Colonic mucosa (tissue), 4 donors: ENCODE results near the gene SLC12A3. TPM values are rescaled to one million over a fixed set of nuclear protein-coding genes. Genes with fewer than 3 reads are reported as not detected.

Experiments
- DNase-seq: peaks from one replicate; pipeline ENCODE4 v3.0.0-alpha.2; 2020
- H3K27ac ChIP-seq: fragments of 200-600 bp; one replicate; pipeline ENCODE4 v1.8.0; 2021
- H3K27me3 ChIP-seq: fragments of 200-600 bp; one replicate; pipeline ENCODE4 v1.8.0; 2021
- H3K36me3 ChIP-seq: fragments of 200-600 bp; one replicate; pipeline ENCODE4 v1.8.0; 2021
- H3K4me1 ChIP-seq: fragments of 200-600 bp; one replicate; pipeline ENCODE4 v1.8.0; 2021; ENCODE audit warnings: mild to moderate bottlenecking
- H3K4me3 ChIP-seq: fragments of 200-600 bp; one replicate; pipeline ENCODE4 v1.8.0; 2021
- H3K9ac ChIP-seq, 2 donors: one replicate each; pipeline ENCODE4 v1.7.0; 2013; ENCODE audit warnings: control low read depth in 2 of 2, low read depth in 2 of 2, low read length in 2 of 2
- H3K9me3 ChIP-seq: fragments of 200-600 bp; one replicate; pipeline ENCODE4 v1.8.0; 2021
- CTCF ChIP-seq: fragments of 200-600 bp; IDR thresholded peaks from one replicate; pipeline ENCODE4 v1.8.0; 2022; ENCODE audit warnings: antibody characterized with exemption, mild to moderate bottlenecking
- intact Hi-C: fragments of 100-400 bp; cut with DNase I; formaldehyde crosslinking; loops from one replicate; pipeline ENCODE4 v1.14.1; 2022
- total RNA-seq, 2 donors: library from RNA; stranded (reverse); fragmentation: NEBNext Ultra II Directional in 1 of 2; extraction: Animal tissue kit (Norgen Biotek cat#: 25700) in 1 of 2; gene quantifications; one replicate each; pipeline ENCODE4 v1.2.1, GENCODE V29; 2021
- donor health status: healthy.
- donor health status: DM: no; HTN: no; CAD: no.
- donor health status: DM: no; HTN: no; CAD: no.

Gene SLC12A3
- total RNA-seq, 2 donors from 2014 or later, result not detected

GRCh38 chr16:56895813-56896212 is 30.8 kb downstream of the SLC12A3 start:
- H3K36me3 ChIP-seq, result no peaks in the 10 kb centered on the region
- no peak for DNase-seq
- no peaks in the 10 kb centered on the region for H3K4me1 ChIP-seq
- no peaks in the 10 kb centered on the region for H3K27me3 ChIP-seq
- no peak overlapping the region for H3K9ac ChIP-seq
- H3K9me3 ChIP-seq, result no peaks in the 10 kb centered on the region
- no peak for TF ChIP-seq CTCF
- H3K4me3 ChIP-seq, result no peak overlapping the region
- no peak overlapping the region for H3K27ac ChIP-seq
- intact Hi-C loops, result no loop called here

DNA sequence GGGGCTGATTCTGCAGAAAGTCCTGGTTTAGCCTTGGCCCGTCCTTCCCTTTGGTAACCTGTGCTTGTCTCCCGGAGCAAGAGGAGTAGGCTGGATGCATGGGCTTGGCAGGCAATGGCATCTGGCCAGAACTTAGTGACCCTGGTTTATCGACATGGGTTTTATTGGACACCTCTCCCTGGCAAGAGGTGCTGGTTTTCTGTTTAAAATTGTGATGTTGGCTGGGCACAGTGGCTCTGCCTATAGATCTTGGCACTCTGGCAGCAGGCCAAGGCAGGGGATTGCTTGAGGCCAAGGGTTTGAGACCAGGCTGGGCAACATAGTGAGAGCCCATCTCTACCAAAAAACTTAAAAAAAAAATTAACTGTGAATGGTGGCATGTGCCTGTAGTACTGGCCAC is 31.2 kb downstream of the SLC12A3 start:
- no peak overlapping the region for H3K27ac ChIP-seq
- no peak for DNase-seq
- TF ChIP-seq CTCF, result no peak
- intact Hi-C loops, result no loop called here
- H3K36me3 ChIP-seq, result no peaks in the 10 kb centered on the region
- no peak overlapping the region for H3K9ac ChIP-seq
- H3K4me3 ChIP-seq, result no peak overlapping the region
- H3K27me3 ChIP-seq, result no peaks in the 10 kb centered on the region
- H3K9me3 ChIP-seq, result no peaks in the 10 kb centered on the region
- H3K4me1 ChIP-seq, result no peaks in the 10 kb centered on the region

GRCh38 chr16:56897026-56897799 is 32.2 kb downstream of the SLC12A3 start:
- H3K4me1 ChIP-seq, result no peaks in the 10 kb centered on the region
- no peaks in the 10 kb centered on the region for H3K36me3 ChIP-seq
- no peak overlapping the region for H3K9ac ChIP-seq
- TF ChIP-seq CTCF, result no peak
- intact Hi-C loops, result no loop called here
- H3K4me3 ChIP-seq, result no peak overlapping the region
- no peaks in the 10 kb centered on the region for H3K9me3 ChIP-seq
- H3K27me3 ChIP-seq, result no peaks in the 10 kb centered on the region
- no peak for DNase-seq
- no peak overlapping the region for H3K27ac ChIP-seq

- H3K36me3 ChIP-seq, result no peaks in the 10 kb centered on the region
- intact Hi-C loops, result no loop called here
- no peak overlapping the region for H3K27ac ChIP-seq
- H3K4me1 ChIP-seq, result no peaks in the 10 kb centered on the region
- DNase-seq, result no peak
- no peak for TF ChIP-seq CTCF
- H3K9ac ChIP-seq, result no peak overlapping the region
- no peak overlapping the region for H3K4me3 ChIP-seq
- no peaks in the 10 kb centered on the region for H3K9me3 ChIP-seq
- H3K27me3 ChIP-seq, result no peaks in the 10 kb centered on the region
These were observed 33.8 kb downstream of the SLC12A3 start for GRCh38 chr16:56898847-56899246.

DNA sequence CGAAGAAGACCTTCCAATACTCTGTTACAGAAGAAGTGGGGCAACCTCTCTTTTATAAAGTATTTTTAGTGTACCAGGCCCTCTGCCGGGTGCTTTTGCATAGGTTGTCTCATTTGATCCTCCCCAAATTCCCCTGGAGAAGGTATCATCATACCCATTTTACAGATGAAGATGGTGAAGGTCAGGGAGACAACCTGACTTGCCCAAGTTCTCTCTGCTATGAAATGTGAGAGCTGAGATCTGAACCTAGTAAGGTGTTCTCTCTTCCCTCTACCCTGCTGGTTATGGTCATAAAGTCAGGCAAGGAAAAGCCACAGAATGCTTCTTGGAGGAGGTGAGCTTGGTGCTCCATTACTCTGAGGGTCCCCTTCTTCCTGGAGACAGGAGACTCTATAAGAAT is 38.9 kb downstream of the SLC12A3 start:
- Histone ChIP-seq H3K36me3 (no peaks in the 10 kb centered on the region), H3K4me1 (no peaks in the 10 kb centered on the region), H3K9me3 (no peaks in the 10 kb centered on the region), H3K27ac (no peak overlapping the region), H3K27me3 (no peaks in the 10 kb centered on the region), H3K9ac (no peak overlapping the region), H3K4me3 (no peak overlapping the region)
- DNase-seq, result no peak
- intact Hi-C loops, result no loop called here
- TF ChIP-seq CTCF, result no peak
